GM12878 (cell line): ENCODE results near the gene NAV3. TPM values are rescaled to one million over a fixed set of nuclear protein-coding genes. Genes with fewer than 3 reads are reported as not detected.

Experiments used
- ATAC-seq: fragments of 200-7000 bp; cut with Tn5 transposase; 3 replicates; pipeline ENCODE4 v1.9.1; 2020; ENCODE audit warnings: mild to moderate bottlenecking, moderate library complexity
- BruUV-seq: library from RNA; stranded (reverse); fragments of 400-500 nt; replicated peaks from 2 replicates; lab custom pipeline; 2021; lab: Mats Ljungman, UMichigan
- CTCF ChIA-PET: fragments of 300-600 bp; sonication (Branson Sonifier 250); formaldehyde crosslinking; extraction: SDS; loops from one replicate; lab custom pipeline; 2021; ENCODE audit warnings: inconsistent platforms; lab: Yijun Ruan, JAX
- POLR2A ChIA-PET: fragments of 350-600 bp; formaldehyde crosslinking; extraction: SDS; loops from one replicate; lab custom pipeline; 2021; ENCODE audit warnings: inconsistent platforms; lab: Charles Lee
- RAD21 ChIA-PET: fragments of 300-600 bp; sonication (Branson Sonifier 250); formaldehyde crosslinking; loops from one replicate; lab custom pipeline; 2023; ENCODE audit warnings: antibody characterized with exemption; ENCODE audit not compliant: unreplicated experiment; lab: Charles Lee
- SMC1A ChIA-PET: fragments of 300-600 bp; sonication (Branson Sonifier 250); formaldehyde crosslinking; loops from one replicate; lab custom pipeline; 2023; ENCODE audit not compliant: unreplicated experiment, uncharacterized antibody; lab: Charles Lee
- DNase-seq: peaks from one replicate; pipeline ENCODE4 v3.0.0-alpha.2; 2011; ENCODE audit warnings: low read depth, low spot score
- FAIRE-seq: peaks from 3 replicates; lab custom pipeline; 2011; peaks lifted over from hg19 to GRCh38; lab: Jason Lieb, UNC
- H2AFZ ChIP-seq: 2 replicates; pipeline ENCODE4 v1.6.0; 2011; ENCODE audit warnings: low read depth, low read length, control low read depth; ENCODE audit not compliant: control insufficient read depth
- H3K27ac ChIP-seq: 2 replicates; pipeline ENCODE4 v1.5.1; 2011; ENCODE audit warnings: control low read depth; ENCODE audit not compliant: control insufficient read depth, insufficient read depth
- H3K27me3 ChIP-seq, 2 experiments: replicated peaks in 1 of 2; 2 replicates each; pipeline versions ENCODE4 v1.6.0 to v1.6.1; 2011; ENCODE audit warnings: low read length in 1 of 2; ENCODE audit not compliant: control insufficient read depth in 2 of 2, insufficient read depth in 2 of 2
- H3K36me3 ChIP-seq, 2 experiments: 2 replicates each; pipeline ENCODE4 v1.5.1; 2011; ENCODE audit warnings: low read length in 1 of 2; ENCODE audit not compliant: control insufficient read depth in 2 of 2, insufficient read depth in 2 of 2
- H3K4me1 ChIP-seq: 2 replicates; pipeline ENCODE4 v1.6.1; 2011; ENCODE audit warnings: mild to moderate bottlenecking, low read length, moderate library complexity, mixed read lengths; ENCODE audit not compliant: control insufficient read depth, insufficient read depth
- H3K4me2 ChIP-seq: 2 replicates; pipeline ENCODE4 v1.6.0; 2011; ENCODE audit warnings: control low read depth; ENCODE audit not compliant: control insufficient read depth, insufficient read depth
- H3K4me3 ChIP-seq: fragments of 200-600 bp; sonication (generic); 2 replicates; pipeline ENCODE4 v1.5.1; 2016
- H3K79me2 ChIP-seq: 2 replicates; pipeline ENCODE4 v1.6.0; 2011; ENCODE audit warnings: low read length; ENCODE audit not compliant: control insufficient read depth, insufficient read depth
- H3K9ac ChIP-seq: 2 replicates; pipeline ENCODE4 v1.8.0; 2011; ENCODE audit warnings: low read length, control low read depth, mixed read lengths; ENCODE audit not compliant: control insufficient read depth, insufficient read depth
- H3K9me3 ChIP-seq: replicated peaks from 3 replicates; pipeline ENCODE4 v1.5.1; 2011; ENCODE audit warnings: mild to moderate bottlenecking, low read length; ENCODE audit not compliant: control insufficient read depth, insufficient read depth
- H4K20me1 ChIP-seq: 2 replicates; pipeline ENCODE4 v1.6.0; 2011; ENCODE audit not compliant: control insufficient read depth, insufficient read depth
- CHD2 ChIP-seq: IDR thresholded peaks from 2 replicates; pipeline ENCODE4 v1.6.1; 2011; ENCODE audit warnings: low read depth, low read length, improper control_type of control experiment, borderline replicate concordance
- GABPA ChIP-seq: IDR thresholded peaks from 2 replicates; pipeline ENCODE4 v1.6.1; 2014; ENCODE audit warnings: antibody characterized with exemption, low read depth, mild to moderate bottlenecking, inconsistent platforms
- GATAD2B ChIP-seq: fragments of 450-650 bp; conservative IDR thresholded peaks from 2 replicates; pipeline ENCODE4 v1.6.1; 2017; ENCODE audit warnings: low read depth, mild to moderate bottlenecking, moderate library complexity
- JUND ChIP-seq: IDR thresholded peaks from 2 replicates; pipeline ENCODE4 v1.6.1; 2012; ENCODE audit warnings: low read depth, mild to moderate bottlenecking, low read length, improper control_type of control experiment, moderate library complexity
- NFYA ChIP-seq: IDR thresholded peaks from 2 replicates; pipeline ENCODE4 v1.6.1; 2011; ENCODE audit warnings: low read depth, mild to moderate bottlenecking, low read length, improper control_type of control experiment, borderline replicate concordance
- POLR2AphosphoS2 ChIP-seq: IDR thresholded peaks from 2 replicates; pipeline ENCODE4 v1.6.1; 2011; ENCODE audit warnings: low read depth, mild to moderate bottlenecking, low read length, improper control_type of control experiment, moderate library complexity
- RAD21 ChIP-seq: IDR thresholded peaks from 2 replicates; pipeline ENCODE4 v1.6.1; 2011; ENCODE audit warnings: mild to moderate bottlenecking, low read depth, low read length, moderate library complexity; ENCODE audit not compliant: insufficient read depth
- RBBP5 ChIP-seq: fragments of 200-600 bp; sonication (generic); conservative IDR thresholded peaks from 2 replicates; pipeline ENCODE4 v1.6.1; 2016
- ZNF207 ChIP-seq: fragments of 450-650 bp; IDR thresholded peaks from 2 replicates; pipeline ENCODE4 v1.6.1; 2014; ENCODE audit warnings: antibody characterized with exemption, mild to moderate bottlenecking, borderline replicate concordance
- ZNF622 ChIP-seq: fragments of 450-650 bp; IDR thresholded peaks from 2 replicates; pipeline ENCODE4 v1.6.1; 2017; ENCODE audit warnings: mild to moderate bottlenecking, inconsistent platforms
- WGBS: methylation state at CpG from one replicate; pipeline ENCODE4 v1.1.6; 2016; ENCODE audit warnings: low lambda C conversion rate; ENCODE audit not compliant: insufficient replicate concordance, insufficient coverage; ENCODE audit errors: missing lambda C conversion rate; 5-methylcytosine and 5-hydroxymethylcytosine counted together
- in situ Hi-C: fragments of 300-500 bp; cut with MboI; formaldehyde crosslinking; loops from 9 replicates; pipeline ENCODE4 v1.14.3; 2018; ENCODE audit warnings: mixed read lengths
- intact Hi-C: fragments of 100-400 bp; cut with micrococcal nuclease; formaldehyde crosslinking; loops from one replicate; pipeline ENCODE4 v1.14.2; 2022; ENCODE audit not compliant: unreplicated experiment
- polyA plus RNA-seq, 11 experiments: library from polyadenylated mRNA; depleted of rRNA in 4 of 11; unstranded in 6 of 11; stranded (reverse) in 5 of 11; fragments of >200 nt; fragmentation: Nextera tagmentation in 4 of 11; fragmentation: Illumina TruSeq in 1 of 11; extraction: Ambion mirVana in 4 of 11; extraction: Trizol in 1 of 11; gene quantifications; 1 replicate in 1 of 11; 2 replicates in 10 of 11; pipeline versions ENCODE4 v1.2.1 to v1.2.3, GENCODE V29; 2011 to 2016; ENCODE audit warnings: inconsistent platforms in 2 of 11, missing spikeins in 2 of 11, low read depth in 1 of 11
- total RNA-seq, 4 experiments: library from RNA; depleted of rRNA in 3 of 4; stranded (reverse); fragments of >200 nt in 3 of 4; fragmentation: Illumina TruSeq in 1 of 4; extraction: Trizol in 1 of 4; gene quantifications; 2 replicates each; pipeline versions ENCODE4 v1.2.1 to v1.2.3, GENCODE V29; 2013 to 2021
- TF ChIP-seq, protein P1 (sequence below): fragments of 450-650 bp; IDR thresholded peaks from 2 replicates; pipeline ENCODE4 v1.6.1; 2014; ENCODE audit warnings: mild to moderate bottlenecking
- TF ChIP-seq, protein P2 (sequence below): IDR thresholded peaks from 2 replicates; pipeline ENCODE4 v1.6.1; 2012; ENCODE audit warnings: low read length, inconsistent platforms

NAV3 gene
- total and polyA plus RNA-seq, 10 of the 15 experiments (the other 5 are each of a cell fraction or from before 2014, with no cell fraction given) = 0.05 to 0.51 (median 0.22) TPM; not detected in 1

DNA sequence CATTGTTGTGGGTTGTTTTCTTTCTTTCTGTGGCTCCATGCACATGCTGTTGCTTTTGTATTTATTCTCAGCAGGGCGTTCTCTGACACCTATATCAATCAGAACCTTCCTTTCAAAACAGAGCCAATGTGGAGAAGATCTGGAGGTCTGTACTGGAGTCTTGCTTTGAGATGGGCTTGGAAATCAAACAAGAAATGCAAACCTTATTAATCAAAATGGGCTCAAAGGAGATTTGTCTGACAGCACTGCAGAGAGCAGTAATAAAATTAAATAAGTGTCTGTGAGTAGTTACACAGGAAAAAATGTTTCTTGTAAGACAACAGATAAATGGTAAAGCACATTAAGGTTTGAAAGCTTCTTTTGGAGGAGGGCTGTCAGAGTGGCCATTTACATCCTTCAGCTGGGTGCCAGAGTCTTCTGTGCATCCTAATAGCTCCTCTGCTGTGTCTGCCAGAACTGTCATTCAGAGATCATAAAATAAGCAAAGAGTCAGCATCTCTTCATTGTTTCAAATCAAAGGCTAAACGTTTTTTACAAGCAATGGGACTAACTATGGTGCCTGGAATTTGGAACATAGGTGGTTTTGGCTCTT, 414.3 kb downstream of the NAV3 start:
- DNase-seq (no peak), ATAC-seq (no peak), FAIRE-seq (no peak)
- no peaks in the 10 kb centered on the region for H3K36me3 ChIP-seq
- no peak overlapping the region for H3K27ac ChIP-seq
- 4% methylated on average over 2 of the region's 2 CpGs for WGBS
- ChIA-PET POLR2A (no interaction called here), SMC1A (no interaction called here), RAD21 (no interaction called here), CTCF (no interaction called here)
- no peaks in the 10 kb centered on the region for H4K20me1 ChIP-seq
- no peaks in the 10 kb centered on the region for H3K27me3 ChIP-seq
- in situ Hi-C loops (no loop called here), intact Hi-C loops (no loop called here)
- no peak overlapping the region for H3K4me3 ChIP-seq
- no TSS peak for BruUV-seq
- TF ChIP-seq ZNF207 = no peak
- TF ChIP-seq, protein P1, sequence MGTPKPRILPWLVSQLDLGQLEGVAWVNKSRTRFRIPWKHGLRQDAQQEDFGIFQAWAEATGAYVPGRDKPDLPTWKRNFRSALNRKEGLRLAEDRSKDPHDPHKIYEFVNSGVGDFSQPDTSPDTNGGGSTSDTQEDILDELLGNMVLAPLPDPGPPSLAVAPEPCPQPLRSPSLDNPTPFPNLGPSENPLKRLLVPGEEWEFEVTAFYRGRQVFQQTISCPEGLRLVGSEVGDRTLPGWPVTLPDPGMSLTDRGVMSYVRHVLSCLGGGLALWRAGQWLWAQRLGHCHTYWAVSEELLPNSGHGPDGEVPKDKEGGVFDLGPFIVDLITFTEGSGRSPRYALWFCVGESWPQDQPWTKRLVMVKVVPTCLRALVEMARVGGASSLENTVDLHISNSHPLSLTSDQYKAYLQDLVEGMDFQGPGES = no peak
- no peak for TF ChIP-seq RAD21
- TF ChIP-seq, protein P2, sequence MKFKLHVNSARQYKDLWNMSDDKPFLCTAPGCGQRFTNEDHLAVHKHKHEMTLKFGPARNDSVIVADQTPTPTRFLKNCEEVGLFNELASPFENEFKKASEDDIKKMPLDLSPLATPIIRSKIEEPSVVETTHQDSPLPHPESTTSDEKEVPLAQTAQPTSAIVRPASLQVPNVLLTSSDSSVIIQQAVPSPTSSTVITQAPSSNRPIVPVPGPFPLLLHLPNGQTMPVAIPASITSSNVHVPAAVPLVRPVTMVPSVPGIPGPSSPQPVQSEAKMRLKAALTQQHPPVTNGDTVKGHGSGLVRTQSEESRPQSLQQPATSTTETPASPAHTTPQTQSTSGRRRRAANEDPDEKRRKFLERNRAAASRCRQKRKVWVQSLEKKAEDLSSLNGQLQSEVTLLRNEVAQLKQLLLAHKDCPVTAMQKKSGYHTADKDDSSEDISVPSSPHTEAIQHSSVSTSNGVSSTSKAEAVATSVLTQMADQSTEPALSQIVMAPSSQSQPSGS = no peak
- TF ChIP-seq GATAD2B = no peak
- no peak for TF ChIP-seq NFYA
- TF ChIP-seq JUND = no peak
- no peak for TF ChIP-seq POLR2AphosphoS2
- TF ChIP-seq GABPA = no peak
- TF ChIP-seq ZNF622 = no peak
- no peak for TF ChIP-seq RBBP5
- no peak for TF ChIP-seq CHD2
- H3K4me1 ChIP-seq = no peaks in the 10 kb centered on the region
- no peak overlapping the region for H3K4me2 ChIP-seq
- no peaks in the 10 kb centered on the region for H3K79me2 ChIP-seq
- H3K9ac ChIP-seq = no peak overlapping the region
- H3K9me3 ChIP-seq = no peaks in the 10 kb centered on the region
- H2AFZ ChIP-seq = no peak overlapping the region
